ENCODE data around the gene LHX4. TPM values are rescaled to one million over a fixed set of nuclear protein-coding genes. Genes with fewer than 3 reads are reported as not detected.

Gene LHX4
- total RNA-seq, 1 donor from 2014 or later = under 0.01 TPM

- no peak for DNase-seq (ENCODE audit: low read depth, low spot score)
Measured at GRCh38 chr1:180270530-180271271, 40.6 kb downstream of the LHX4 start.

- no peak for DNase-seq (ENCODE audit: low read depth, low spot score)
Measured at GRCh38 chr1:180271272-180272255, 41.5 kb downstream of the LHX4 start.

- DNase-seq (ENCODE audit: low read depth, low spot score) = no peak
Measured at GRCh38 chr1:180272395-180272794, 42.3 kb downstream of the LHX4 start.

GRCh38 chr1:180273066-180273465 lies 43.0 kb downstream of the LHX4 start:
- no peak for DNase-seq (ENCODE audit: low read depth, low spot score)

- no peak for DNase-seq (ENCODE audit: low read depth, low spot score)
Measured at GRCh38 chr1:180274221-180274620, 44.2 kb downstream of the LHX4 start.

GRCh38 chr1:180275726-180276125 lies 45.7 kb downstream of the LHX4 start:
- DNase-seq (ENCODE audit: low read depth, low spot score) = no peak

- DNase-seq (ENCODE audit: low read depth, low spot score) = no peak
Measured at GRCh38 chr1:180277476-180278193, 47.6 kb downstream of the LHX4 start.

- DNase-seq (ENCODE audit: low read depth, low spot score) = no peak
Measured at GRCh38 chr1:180278194-180278515, 48.1 kb downstream of the LHX4 start.

- no peak for DNase-seq (ENCODE audit: low read depth, low spot score)
Measured at GRCh38 chr1:180278596-180279395, 48.7 kb downstream of the LHX4 start.

GRCh38 chr1:180279651-180280050 lies 49.6 kb downstream of the LHX4 start:
- no peak for DNase-seq (ENCODE audit: low read depth, low spot score)

- no peak for DNase-seq (ENCODE audit: low read depth, low spot score)
Measured at GRCh38 chr1:180280617-180281016, 50.6 kb downstream of the LHX4 start.

GRCh38 chr1:180281490-180281889 lies 51.4 kb downstream of the LHX4 start:
- DNase-seq (ENCODE audit: low read depth, low spot score) = no peak

- no peak for DNase-seq (ENCODE audit: low read depth, low spot score)
Measured at GRCh38 chr1:180282401-180283044, 52.5 kb downstream of the LHX4 start.

GRCh38 chr1:180283098-180283497 lies 53.0 kb downstream of the LHX4 start:
- DNase-seq (ENCODE audit: low read depth, low spot score) = no peak

- no peak for DNase-seq (ENCODE audit: low read depth, low spot score)
Measured at GRCh38 chr1:180286417-180286816, 56.4 kb downstream of the LHX4 start.

- DNase-seq (ENCODE audit: low read depth, low spot score) = no peak
Measured at GRCh38 chr1:180287988-180288705, 58.1 kb downstream of the LHX4 start.

- no peak for DNase-seq (ENCODE audit: low read depth, low spot score)
Measured at GRCh38 chr1:180288940-180289339, 58.9 kb downstream of the LHX4 start.

GRCh38 chr1:180290265-180291001 lies 60.4 kb downstream of the LHX4 start:
- DNase-seq (ENCODE audit: low read depth, low spot score) = no peak

- no peak for DNase-seq (ENCODE audit: low read depth, low spot score)
Measured at GRCh38 chr1:180291004-180291403, 60.9 kb downstream of the LHX4 start.
